VCaP (cell line): ENCODE data around the gene TNPO1.

Source experiments
- H3K27ac ChIP-seq: fragments of 450-650 bp; 2 replicates; pipeline ENCODE4 v1.5.1; 2017
- CTCF ChIP-seq: fragments of 450-650 bp; conservative IDR thresholded peaks from 2 replicates; pipeline ENCODE4 v1.5.1; 2017; ENCODE audit warnings: mild to moderate bottlenecking, moderate library complexity

The TNPO1 gene

GRCh38 chr5:72959257-72959656, 142.8 kb downstream of the TNPO1 start:
- TF ChIP-seq CTCF = no peak
- H3K27ac ChIP-seq = no peak overlapping the region
